Endodermal cell (in vitro differentiated cells): ENCODE measurements around the gene NT5DC1. TPM values are rescaled to one million over a fixed set of nuclear protein-coding genes. Genes with fewer than 3 reads are reported as not detected.

Experiments used
- DNase-seq: peaks from one replicate; pipeline ENCODE4 v3.0.0-alpha.2; 2017
- H3K27ac ChIP-seq: 2 replicates; pipeline ENCODE4 v1.5.1; 2013; ENCODE audit warnings: mild to moderate bottlenecking, low read depth, low read length, moderate library complexity
- H3K27me3 ChIP-seq: 2 replicates; pipeline ENCODE4 v1.6.1; 2013; ENCODE audit warnings: mild to moderate bottlenecking, low read length, moderate library complexity; ENCODE audit not compliant: insufficient read depth, control insufficient read depth, poor library complexity, severe bottlenecking
- H3K36me3 ChIP-seq: 2 replicates; pipeline ENCODE4 v1.7.0; 2013; ENCODE audit warnings: mild to moderate bottlenecking, low read length, moderate library complexity; ENCODE audit not compliant: control insufficient read depth, insufficient read depth
- H3K4me1 ChIP-seq: one replicate; pipeline ENCODE4 v1.7.0; 2013; ENCODE audit warnings: low read length; ENCODE audit not compliant: control insufficient read depth, insufficient read depth
- H3K4me3 ChIP-seq: 2 replicates; pipeline ENCODE4 v1.5.1; 2013; ENCODE audit warnings: mild to moderate bottlenecking, low read length, moderate library complexity
- H3K9ac ChIP-seq: 2 replicates; pipeline ENCODE4 v1.6.1; 2013; ENCODE audit warnings: mild to moderate bottlenecking, low read length, moderate library complexity; ENCODE audit not compliant: poor library complexity, severe bottlenecking; ENCODE audit errors: extremely low read depth
- H3K9me3 ChIP-seq: 2 replicates; pipeline ENCODE4 v1.6.1; 2013; ENCODE audit warnings: mild to moderate bottlenecking, low read length, moderate library complexity; ENCODE audit not compliant: control insufficient read depth
- H3K27ac Mint-ChIP-seq: 2 replicates; pipeline ENCODE4 v1.8.0; 2020; ENCODE audit warnings: mixed read lengths
- H3K27me3 Mint-ChIP-seq: 2 replicates; pipeline ENCODE4 v1.8.0; 2021; ENCODE audit warnings: mild to moderate bottlenecking, mixed read lengths; ENCODE audit not compliant: insufficient read depth
- H3K36me3 Mint-ChIP-seq: 2 replicates; pipeline ENCODE4 v1.8.0; 2020; ENCODE audit warnings: low read depth, mixed read lengths
- H3K4me1 Mint-ChIP-seq: 2 replicates; pipeline ENCODE4 v1.8.0; 2020; ENCODE audit warnings: mixed read lengths
- H3K4me3 Mint-ChIP-seq: 2 replicates; pipeline ENCODE4 v1.8.0; 2020; ENCODE audit warnings: mild to moderate bottlenecking, moderate library complexity, mixed read lengths
- H3K9me3 Mint-ChIP-seq: 2 replicates; pipeline ENCODE4 v1.8.0; 2020; ENCODE audit warnings: mild to moderate bottlenecking, mixed read lengths
- CTCF ChIP-seq: fragments of 200-600 bp; sonication (generic); conservative IDR thresholded peaks from 2 replicates; pipeline ENCODE4 v1.5.0; 2021; ENCODE audit warnings: antibody characterized with exemption, mild to moderate bottlenecking
- WGBS, 2 experiments: methylation state at CpG; one replicate each; pipeline versions ENCODE4 v1.1.5 to v1.1.7; 2013; ENCODE audit warnings: missing lambda C conversion rate in 2 of 2, mixed read lengths in 1 of 2; ENCODE audit not compliant: insufficient coverage in 1 of 2, insufficient read length in 1 of 2; 5-methylcytosine and 5-hydroxymethylcytosine counted together
- total RNA-seq, 2 donors: library from RNA; stranded (reverse); fragmentation: NEBNext Ultra II Directional in 1 of 2; extraction: Animal tissue kit (Norgen Biotek cat#: 25700) in 1 of 2; gene quantifications; 2 replicates in 1 of 2; 3 replicates in 1 of 2; pipeline ENCODE4 v1.2.1, GENCODE V29; 2021

NT5DC1 gene
- total RNA-seq, 2 donors from 2014 or later, result 83.0 to 136 TPM

- H3K4me1 ChIP-seq, result no peaks in the 10 kb centered on the region
- no peaks in the 10 kb centered on the region for H3K27me3 ChIP-seq
- no peaks in the 10 kb centered on the region for H3K36me3 ChIP-seq
- H3K4me3 Mint-ChIP-seq, result no peak overlapping the region
- H3K9me3 ChIP-seq, result no peaks in the 10 kb centered on the region
- 90 to 92% methylated on average over 4 of the region's 4 CpGs for WGBS, 2 experiments
- no peak for DNase-seq
- no peaks in the 10 kb centered on the region for H3K27me3 Mint-ChIP-seq
- no peaks in the 10 kb centered on the region for H3K9me3 Mint-ChIP-seq
- TF ChIP-seq CTCF, result no peak
- no peaks in the 10 kb centered on the region for H3K4me1 Mint-ChIP-seq
- H3K27ac Mint-ChIP-seq, result no peak overlapping the region
- H3K4me3 ChIP-seq, result no peak overlapping the region
- no peak overlapping the region for H3K27ac ChIP-seq
- H3K9ac ChIP-seq, result no peak overlapping the region
- H3K36me3 Mint-ChIP-seq, result no peaks in the 10 kb centered on the region
Observed at GRCh38 chr6:116291701-116292396, 191.2 kb downstream of the NT5DC1 start.

GRCh38 chr6:116292553-116292952, 191.9 kb downstream of the NT5DC1 start:
- Histone ChIP-seq H3K36me3 (no peaks in the 10 kb centered on the region), H3K4me3 (no peak overlapping the region), H3K27ac (no peak overlapping the region), H3K27me3 (no peaks in the 10 kb centered on the region), H3K4me1 (no peaks in the 10 kb centered on the region), H3K9ac (no peak overlapping the region), H3K9me3 (peaks cover under 1% of the 10 kb centered on the region)
- H3K9me3 Mint-ChIP-seq, result peaks cover under 1% of the 10 kb centered on the region
- 100% methylated on average over 1 of the region's 1 CpG for WGBS, 2 experiments
- no peak for TF ChIP-seq CTCF
- DNase-seq, result no peak
- no peaks in the 10 kb centered on the region for H3K4me1 Mint-ChIP-seq
- H3K36me3 Mint-ChIP-seq, result no peaks in the 10 kb centered on the region
- no peak overlapping the region for H3K27ac Mint-ChIP-seq
- H3K4me3 Mint-ChIP-seq, result no peak overlapping the region
- H3K27me3 Mint-ChIP-seq, result no peaks in the 10 kb centered on the region

GRCh38 chr6:116298273-116298672, 197.6 kb downstream of the NT5DC1 start:
- Mint-ChIP-seq H3K4me3 (no peak overlapping the region), H3K4me1 (no peaks in the 10 kb centered on the region), H3K36me3 (no peaks in the 10 kb centered on the region), H3K27me3 (no peaks in the 10 kb centered on the region), H3K27ac (no peak overlapping the region), H3K9me3 (peaks cover 13% of the 10 kb centered on the region)
- 89 to 96% methylated on average over 3 of the region's 3 CpGs for whole genome bisulfite sequencing, 2 experiments
- no peak for TF ChIP-seq CTCF
- Histone ChIP-seq H3K4me3 (no peak overlapping the region), H3K9me3 (peaks cover 15% of the 10 kb centered on the region), H3K36me3 (no peaks in the 10 kb centered on the region), H3K27ac (no peak overlapping the region), H3K4me1 (no peaks in the 10 kb centered on the region), H3K9ac (no peak overlapping the region), H3K27me3 (no peaks in the 10 kb centered on the region)
- DNase-seq, result no peak
